GM18861 (cell line): ENCODE measurements around the gene CHST15.

Experiments used
- ATAC-seq: cut with Tn5 transposase; IDR thresholded peaks from one replicate; pipeline ENCODE4 v1.9.1; 2021; ENCODE audit not compliant: unreplicated experiment

Gene CHST15

GRCh38 chr10:123972481-123973401, 120.7 kb downstream of the CHST15 start:
- no peak for ATAC-seq

GRCh38 chr10:123970927-123971286, 122.5 kb downstream of the CHST15 start:
- no peak for ATAC-seq

- no peak for ATAC-seq
These were observed 123.0 kb downstream of the CHST15 start for GRCh38 chr10:123970207-123970926.

GRCh38 chr10:123967626-123968243, 125.7 kb downstream of the CHST15 start:
- no peak for ATAC-seq

GRCh38 chr10:123966896-123967231, 126.5 kb downstream of the CHST15 start:
- no peak for ATAC-seq

GRCh38 chr10:123965973-123966895, 127.2 kb downstream of the CHST15 start:
- no peak for ATAC-seq

GRCh38 chr10:123964953-123965352, 128.4 kb downstream of the CHST15 start:
- no peak for ATAC-seq

- no peak for ATAC-seq
These were observed 130.5 kb downstream of the CHST15 start for GRCh38 chr10:123962756-123963530.

GRCh38 chr10:123958241-123958640, 135.2 kb downstream of the CHST15 start:
- no peak for ATAC-seq
